ENCODE measurements around the gene LRRC46. TPM values are rescaled to one million over a fixed set of nuclear protein-coding genes. Genes with fewer than 3 reads are reported as not detected.

LRRC46 gene
- total and polyA plus RNA-seq, 2 of the 13 experiments (the other 11 are each of a cell fraction or from before 2014, with no cell fraction given), result 0.09 TPM

DNA sequence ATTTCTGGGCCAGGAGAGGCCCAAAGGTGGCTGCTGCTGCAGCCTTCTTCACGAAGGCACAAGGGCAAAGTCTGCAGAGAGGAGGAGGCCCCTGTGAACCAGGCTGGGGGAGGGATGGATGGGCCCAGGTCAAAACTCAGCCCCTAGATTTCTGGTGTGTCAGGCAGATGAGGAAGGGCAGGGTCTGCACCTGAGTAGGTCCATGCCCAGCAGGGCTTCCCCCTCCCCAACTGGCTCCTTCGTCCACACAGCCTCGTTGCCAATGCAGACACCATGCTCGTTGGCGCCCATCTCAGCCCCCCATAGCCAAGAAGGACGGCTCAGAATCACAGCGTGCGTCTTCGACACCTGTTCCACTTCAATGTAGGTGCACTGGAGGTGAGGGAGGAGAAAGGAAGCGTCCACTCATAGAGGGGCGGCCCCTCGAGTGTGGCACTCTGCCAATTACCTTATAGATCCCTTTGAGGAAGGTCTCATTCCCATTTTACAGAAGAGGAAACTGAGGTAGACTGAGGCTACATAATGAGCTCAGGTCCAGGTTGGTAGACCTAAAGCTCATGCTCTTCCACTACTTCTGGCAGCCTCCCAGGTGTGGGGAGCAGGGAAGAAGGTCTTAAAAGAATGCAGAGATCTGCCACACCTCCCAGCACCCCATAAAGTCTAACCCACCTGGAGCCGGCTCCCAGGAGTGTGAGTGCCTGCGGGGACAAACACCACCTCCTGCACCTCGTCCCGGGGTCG lies 8.7 kb downstream of the LRRC46 start:
- Histone ChIP-seq H3K9ac (ENCODE audit: insufficient read depth, low read depth, low read length) (peak overlapping the region; percentile 84), H3K9me3 (ENCODE audit: low read length) (no peaks in the 10 kb centered on the region), H3K27ac (ENCODE audit: extremely low read length, insufficient read depth, low read length) (peak overlapping the region; percentile 66), H3K4me1 (ENCODE audit: insufficient read depth, low read length) (peaks cover 72% of the 10 kb centered on the region), H2AFZ (ENCODE audit: low read length) (no peak overlapping the region), H3K36me3 (replicated peaks in 1 of 2; ENCODE audit: control insufficient read depth in 1 of 2, insufficient read depth in 2 of 2, low read length in 2 of 2) (no peaks in the 10 kb centered on the region; a peak in 2 of 5 replicates), H3K4me3 (replicated peaks in 1 of 3; ENCODE audit: insufficient read depth in 1 of 3, low read depth in 2 of 3, low read length in 3 of 3) (peak overlapping the region; percentile 80 to 95 (median 84)), H3K4me2 (ENCODE audit: low read depth, low read length) (peak overlapping the region; percentile 89), H3K79me2 (ENCODE audit: insufficient read depth, low read length) (peaks cover 10% of the 10 kb centered on the region), H3K27me3 (ENCODE audit: control insufficient read depth in 1 of 2, insufficient read depth in 2 of 2, low read length in 2 of 2) (no peaks in the 10 kb centered on the region; a peak in 1 of 5 replicates), H4K20me1 (ENCODE audit: insufficient read depth, low read length) (no peaks in the 10 kb centered on the region)
- CTCF ChIA-PET (ENCODE audit: low intra/inter-chr PET ratio, low total read pairs), result interaction anchor here (1.6 to 5.6 kb wide), 2 partner anchors 49 to 130 kb away, joined by 10 to 162 read pairs; partner anchors contain the start of gene CDK5RAP3
- 24% methylated on average over 12 of the region's 17 CpGs for WGBS (ENCODE audit: low lambda C conversion rate)
- in situ Hi-C loops (cut with HindIII; ENCODE audit: extremely low pct_ligation_motif_present, low pct_unique_long_range_greater_than_20kb) (loop anchor here (5.0 kb wide), 2 partner anchors 52 to 177 kb away; no protein-coding TSS in a partner anchor), intact Hi-C loops (cut with micrococcal nuclease; ENCODE audit: unreplicated experiment) (no loop called here)
- BruUV-seq (replicated peaks), result no TSS peak
- POLR2A ChIA-PET, result interaction anchor here (1.0 to 2.8 kb wide), 8 partner anchors 9 to 191 kb away, joined by 5 to 56 read pairs (median 12); partner anchors contain the start of genes KPNB1, LRRC46, MRPL10 and PNPO
- ATAC-seq (no peak), FAIRE-seq (no peak), DNase-seq (ENCODE audit: low spot score) (no peak)
- TF ChIP-seq FOXJ3 (CRISPR knock-in tag; IDR thresholded peaks at IDR 0.05; ENCODE audit: borderline replicate concordance) (no peak), SMARCE1 (IDR thresholded peaks at IDR 0.05; ENCODE audit: borderline replicate concordance) (no peak), DBP (CRISPR knock-in tag; IDR thresholded peaks at IDR 0.05; ENCODE audit: not compliant biosample characterization) (no peak), ZMYM3 (CRISPR knock-in tag; IDR thresholded peaks at IDR 0.05) (peak; percentile 95), HNRNPK (IDR thresholded peaks at IDR 0.05; ENCODE audit: low read depth, low read length, poor library complexity, severe bottlenecking) (no peak), ZNF598 (CRISPR knock-in tag; IDR thresholded peaks at IDR 0.05; ENCODE audit: borderline replicate concordance) (no peak), KLF6 (CRISPR knock-in tag; IDR thresholded peaks at IDR 0.05) (no peak), ZSCAN29 (CRISPR knock-in tag; conservative IDR thresholded peaks at IDR 0.05) (no peak), ZMYM4 (CRISPR knock-in tag; IDR thresholded peaks at IDR 0.05) (no peak), ZNF260 (CRISPR knock-in tag; IDR thresholded peaks at IDR 0.05; ENCODE audit: borderline replicate concordance, low read depth) (no peak), MTF2 (CRISPR knock-in tag; IDR thresholded peaks at IDR 0.05; ENCODE audit: borderline replicate concordance) (no peak)
- TF ChIP-seq, protein P1, sequence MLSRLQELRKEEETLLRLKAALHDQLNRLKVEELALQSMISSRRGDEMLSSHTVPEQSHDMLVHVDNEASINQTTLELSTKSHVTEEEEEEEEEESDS (CRISPR knock-in tag; IDR thresholded peaks at IDR 0.05; ENCODE audit: borderline replicate concordance), result no peak
- TF ChIP-seq, protein P2, sequence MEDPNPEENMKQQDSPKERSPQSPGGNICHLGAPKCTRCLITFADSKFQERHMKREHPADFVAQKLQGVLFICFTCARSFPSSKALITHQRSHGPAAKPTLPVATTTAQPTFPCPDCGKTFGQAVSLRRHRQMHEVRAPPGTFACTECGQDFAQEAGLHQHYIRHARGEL (CRISPR knock-in tag; IDR thresholded peaks at IDR 0.05), result no peak
- TF ChIP-seq, protein P3, sequence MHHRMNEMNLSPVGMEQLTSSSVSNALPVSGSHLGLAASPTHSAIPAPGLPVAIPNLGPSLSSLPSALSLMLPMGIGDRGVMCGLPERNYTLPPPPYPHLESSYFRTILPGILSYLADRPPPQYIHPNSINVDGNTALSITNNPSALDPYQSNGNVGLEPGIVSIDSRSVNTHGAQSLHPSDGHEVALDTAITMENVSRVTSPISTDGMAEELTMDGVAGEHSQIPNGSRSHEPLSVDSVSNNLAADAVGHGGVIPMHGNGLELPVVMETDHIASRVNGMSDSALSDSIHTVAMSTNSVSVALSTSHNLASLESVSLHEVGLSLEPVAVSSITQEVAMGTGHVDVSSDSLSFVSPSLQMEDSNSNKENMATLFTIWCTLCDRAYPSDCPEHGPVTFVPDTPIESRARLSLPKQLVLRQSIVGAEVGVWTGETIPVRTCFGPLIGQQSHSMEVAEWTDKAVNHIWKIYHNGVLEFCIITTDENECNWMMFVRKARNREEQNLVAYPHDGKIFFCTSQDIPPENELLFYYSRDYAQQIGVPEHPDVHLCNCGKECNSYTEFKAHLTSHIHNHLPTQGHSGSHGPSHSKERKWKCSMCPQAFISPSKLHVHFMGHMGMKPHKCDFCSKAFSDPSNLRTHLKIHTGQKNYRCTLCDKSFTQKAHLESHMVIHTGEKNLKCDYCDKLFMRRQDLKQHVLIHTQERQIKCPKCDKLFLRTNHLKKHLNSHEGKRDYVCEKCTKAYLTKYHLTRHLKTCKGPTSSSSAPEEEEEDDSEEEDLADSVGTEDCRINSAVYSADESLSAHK (CRISPR knock-in tag; IDR thresholded peaks at IDR 0.05; ENCODE audit: borderline replicate concordance), result no peak
- TF ChIP-seq, protein P4, sequence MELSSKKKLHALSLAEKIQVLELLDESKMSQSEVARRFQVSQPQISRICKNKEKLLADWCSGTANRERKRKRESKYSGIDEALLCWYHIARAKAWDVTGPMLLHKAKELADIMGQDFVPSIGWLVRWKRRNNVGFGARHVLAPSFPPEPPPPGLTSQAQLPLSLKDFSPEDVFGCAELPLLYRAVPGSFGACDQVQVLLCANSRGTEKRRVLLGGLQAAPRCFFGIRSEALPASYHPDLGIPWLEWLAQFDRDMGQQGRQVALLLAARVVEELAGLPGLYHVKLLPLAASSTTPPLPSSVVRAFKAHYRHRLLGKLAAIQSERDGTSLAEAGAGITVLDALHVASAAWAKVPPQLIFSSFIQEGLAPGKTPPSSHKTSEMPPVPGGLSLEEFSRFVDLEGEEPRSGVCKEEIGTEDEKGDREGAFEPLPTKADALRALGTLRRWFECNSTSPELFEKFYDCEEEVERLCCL (CRISPR knock-in tag; IDR thresholded peaks at IDR 0.05; ENCODE audit: borderline replicate concordance), result no peak

Data from HepG2 (cell line).